DMS53 treated with DMSO at 0.1 percent for 48 hours (cell line): ENCODE results near the gene ITGB4.

Experiments used
- DNase-seq: peaks from one replicate; lab custom pipeline; 2025; ENCODE audit not compliant: unreplicated experiment; lab: John Stamatoyannopoulos, UW

ITGB4 gene

GRCh38 chr17:75720656-75721462, at the start of gene ITGB4:
Gene ITGB4 (plus strand): TSS chr17:75721459. CDS start chr17:75724704, 3,245 bp downstream.
- DNase-seq, result peak; percentile 57

- no peak for DNase-seq
Observed at GRCh38 chr17:75672011-75672410, 49.2 kb upstream of the ITGB4 start.

GRCh38 chr17:75673487-75673886, 47.8 kb upstream of the ITGB4 start:
- no peak for DNase-seq

- DNase-seq, result no peak
Observed at GRCh38 chr17:75676461-75676860, 44.8 kb upstream of the ITGB4 start.

- DNase-seq, result no peak
Observed at GRCh38 chr17:75679706-75680211, 41.5 kb upstream of the ITGB4 start.

- no peak for DNase-seq
Observed at GRCh38 chr17:75680431-75680830, 40.8 kb upstream of the ITGB4 start.

GRCh38 chr17:75681289-75681688, 40.0 kb upstream of the ITGB4 start:
- DNase-seq, result no peak

GRCh38 chr17:75683583-75683982, 37.7 kb upstream of the ITGB4 start:
- no peak for DNase-seq

GRCh38 chr17:75684249-75684648, 37.0 kb upstream of the ITGB4 start:
- DNase-seq, result no peak

GRCh38 chr17:75684924-75685323, 36.3 kb upstream of the ITGB4 start:
- DNase-seq, result no peak

- no peak for DNase-seq
Observed at GRCh38 chr17:75685499-75685898, 35.8 kb upstream of the ITGB4 start.

- no peak for DNase-seq
Observed at GRCh38 chr17:75688209-75688825, 32.9 kb upstream of the ITGB4 start.

- DNase-seq, result no peak
Observed at GRCh38 chr17:75689441-75689873, 31.8 kb upstream of the ITGB4 start.

GRCh38 chr17:75691371-75691791, 29.9 kb upstream of the ITGB4 start:
- DNase-seq, result no peak

GRCh38 chr17:75691801-75692626, 29.2 kb upstream of the ITGB4 start:
- no peak for DNase-seq

GRCh38 chr17:75692976-75693375, 28.3 kb upstream of the ITGB4 start:
- no peak for DNase-seq

- no peak for DNase-seq
Observed at GRCh38 chr17:75693500-75694481, 27.5 kb upstream of the ITGB4 start.

GRCh38 chr17:75694536-75694935, 26.7 kb upstream of the ITGB4 start:
- DNase-seq, result no peak

- DNase-seq, result no peak
Observed at GRCh38 chr17:75695141-75695829, 26.0 kb upstream of the ITGB4 start.

- DNase-seq, result no peak
Observed at GRCh38 chr17:75695830-75696271, 25.4 kb upstream of the ITGB4 start.
